A549 (cell line): ENCODE measurements around the gene FSTL4. TPM values are rescaled to one million over a fixed set of nuclear protein-coding genes. Genes with fewer than 3 reads are reported as not detected.

Experiments used
- ATAC-seq, 2 experiments: fragments of 200-7000 bp in 1 of 2; fragments of >200 bp in 1 of 2; cut with Nextera tagmentation in 1 of 2; cut with Tn5 transposase in 1 of 2; 3 replicates each; pipeline versions ENCODE4 v1.8.0 to v1.9.1; 2018 to 2020; ENCODE audit warnings: mild to moderate bottlenecking in 1 of 2, moderate library complexity in 1 of 2
- CTCF ChIA-PET: fragments of 300-600 bp; sonication (Branson Sonifier 250); formaldehyde crosslinking; extraction: SDS; loops from one replicate; lab custom pipeline; 2021; ENCODE audit warnings: antibody characterized with exemption, inconsistent platforms; lab: Yijun Ruan, JAX
- POLR2A ChIA-PET: fragments of 350-600 bp; formaldehyde crosslinking; extraction: SDS; loops from one replicate; lab custom pipeline; 2021; ENCODE audit warnings: antibody characterized with exemption, inconsistent platforms; lab: Yijun Ruan, JAX
- DNase-seq, 2 experiments: peaks; one replicate each; pipeline versions ENCODE4 v3.0.0 to v3.0.0-alpha.2; 2011 to 2016; ENCODE audit warnings: low read depth in 1 of 2, low spot score in 1 of 2
- FAIRE-seq: peaks from 2 replicates; lab custom pipeline; 2011; peaks lifted over from hg19 to GRCh38; lab: Jason Lieb, UNC
- H3K27ac ChIP-seq, 2 experiments: fragments of >200 bp; sonication (Bioruptor Twin); formaldehyde crosslinking; 3 replicates each; pipeline ENCODE4 v1.5.1; 2016 to 2017
- H3K4me1 ChIP-seq: fragments of >200 bp; sonication (Bioruptor Twin); formaldehyde crosslinking; 3 replicates; pipeline ENCODE4 v1.6.1; 2016
- H3K4me2 ChIP-seq: fragments of >200 bp; sonication (Bioruptor Twin); formaldehyde crosslinking; 3 replicates; pipeline ENCODE4 v1.6.1; 2016
- H3K4me3 ChIP-seq: fragments of >200 bp; sonication (Bioruptor Twin); formaldehyde crosslinking; 3 replicates; pipeline ENCODE4 v1.5.1; 2016
- H3K9me3 ChIP-seq: fragments of >200 bp; sonication (Bioruptor Twin); formaldehyde crosslinking; 3 replicates; pipeline ENCODE4 v1.6.1; 2016
- EHMT2 ChIP-seq: fragments of 200-600 bp; sonication (generic); IDR thresholded peaks from 2 replicates; pipeline ENCODE4 v1.6.1; 2016; ENCODE audit warnings: antibody characterized with exemption, low read depth, mild to moderate bottlenecking, moderate library complexity
- ELK1 ChIP-seq: fragments of 150-350 bp; IDR thresholded peaks from 2 replicates; pipeline ENCODE4 v1.6.1; 2014; ENCODE audit warnings: low read depth, mild to moderate bottlenecking, low read length
- EP300 ChIP-seq, 2 experiments: fragments of >200 bp; sonication (Bioruptor Twin); formaldehyde crosslinking; IDR thresholded peaks; 2 replicates in 1 of 2; 3 replicates in 1 of 2; pipeline ENCODE4 v1.6.1; 2016 to 2017
- FOSB ChIP-seq: fragments of 250-450 bp; sonication (Bioruptor Pico); IDR thresholded peaks from 2 replicates; pipeline ENCODE4 v1.5.0; 2020; ENCODE audit warnings: mild to moderate bottlenecking, moderate library complexity
- FOSL2 ChIP-seq, 2 experiments: fragments of 450-650 bp in 1 of 2; fragments of >200 bp in 1 of 2; sonication (Bioruptor Twin) in 1 of 2; formaldehyde crosslinking; IDR thresholded peaks; 2 replicates each; pipeline versions ENCODE4 v1.5.0 to v1.6.1; 2016 to 2020; ENCODE audit warnings: mild to moderate bottlenecking in 1 of 2, moderate library complexity in 1 of 2
- HEYL ChIP-seq: fragments of 250-450 bp; sonication (Bioruptor Pico); IDR thresholded peaks from 2 replicates; pipeline ENCODE4 v1.8.0; 2021; ENCODE audit warnings: mild to moderate bottlenecking, moderate library complexity
- RAD21 ChIP-seq, 2 experiments: fragments of >200 bp in 1 of 2; sonication (Bioruptor Twin) in 1 of 2; formaldehyde crosslinking in 1 of 2; IDR thresholded peaks in 1 of 2; conservative IDR thresholded peaks in 1 of 2; 2 replicates in 1 of 2; 3 replicates in 1 of 2; pipeline ENCODE4 v1.6.1; 2012 to 2018; ENCODE audit warnings: inconsistent platforms in 1 of 2
- RNF2 ChIP-seq: fragments of 200-600 bp; sonication (generic); IDR thresholded peaks from 2 replicates; pipeline ENCODE4 v1.6.1; 2016; ENCODE audit warnings: low read depth, mild to moderate bottlenecking, antibody characterized with exemption, moderate library complexity, borderline replicate concordance
- ZSCAN20 ChIP-seq: fragments of 250-450 bp; sonication (Bioruptor Pico); IDR thresholded peaks from 2 replicates; pipeline ENCODE4 v1.8.0; 2022; ENCODE audit warnings: mild to moderate bottlenecking, moderate library complexity
- WGBS: methylation state at CpG from one replicate; pipeline ENCODE4 v1.1.6; 2017; ENCODE audit errors: missing lambda C conversion rate; 5-methylcytosine and 5-hydroxymethylcytosine counted together
- polyA plus RNA-seq, 4 experiments: library from polyadenylated mRNA; depleted of rRNA in 3 of 4; stranded (reverse); fragments of >200 nt; fragmentation: RNase III in 1 of 4; extraction: RNeasy Plus Mini Kit Qiagen cat#74134 plus additional on column Dnase treatment in 1 of 4; gene quantifications; 2 replicates in 3 of 4; 3 replicates in 1 of 4; pipeline ENCODE4 v1.2.3, GENCODE V29; 2011 to 2017
- TF ChIP-seq, protein P1 (sequence below): IDR thresholded peaks from 2 replicates; pipeline ENCODE4 v1.6.1; 2012
- TF ChIP-seq, protein P2 (sequence below): fragments of 200-600 bp; sonication (generic); IDR thresholded peaks from 2 replicates; pipeline ENCODE4 v1.6.1; 2016; ENCODE audit warnings: antibody characterized with exemption, mild to moderate bottlenecking, moderate library complexity
- TF ChIP-seq, protein P3 (sequence below): fragments of 250-450 bp; sonication (Bioruptor Pico); IDR thresholded peaks from 2 replicates; pipeline ENCODE4 v1.5.0; 2020; ENCODE audit warnings: low read depth, mild to moderate bottlenecking, moderate library complexity
- TF ChIP-seq, protein P4 (sequence below): fragments of 250-450 bp; sonication (Bioruptor Pico); IDR thresholded peaks from 2 replicates; pipeline ENCODE4 v1.5.0; 2021; ENCODE audit warnings: mild to moderate bottlenecking, moderate library complexity, borderline replicate concordance

Gene FSTL4
- polyA plus RNA-seq, 2 of the 4 experiments (the other 2 are of a cell fraction) = 1.6 to 1.8 TPM

- H3K4me3 ChIP-seq = no peak overlapping the region
- FAIRE-seq = no peak
- WGBS = 70% methylated on average over 12 of the region's 16 CpGs
- TF ChIP-seq, protein P1, sequence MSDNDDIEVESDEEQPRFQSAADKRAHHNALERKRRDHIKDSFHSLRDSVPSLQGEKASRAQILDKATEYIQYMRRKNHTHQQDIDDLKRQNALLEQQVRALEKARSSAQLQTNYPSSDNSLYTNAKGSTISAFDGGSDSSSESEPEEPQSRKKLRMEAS = no peak
- TF ChIP-seq, protein P2, sequence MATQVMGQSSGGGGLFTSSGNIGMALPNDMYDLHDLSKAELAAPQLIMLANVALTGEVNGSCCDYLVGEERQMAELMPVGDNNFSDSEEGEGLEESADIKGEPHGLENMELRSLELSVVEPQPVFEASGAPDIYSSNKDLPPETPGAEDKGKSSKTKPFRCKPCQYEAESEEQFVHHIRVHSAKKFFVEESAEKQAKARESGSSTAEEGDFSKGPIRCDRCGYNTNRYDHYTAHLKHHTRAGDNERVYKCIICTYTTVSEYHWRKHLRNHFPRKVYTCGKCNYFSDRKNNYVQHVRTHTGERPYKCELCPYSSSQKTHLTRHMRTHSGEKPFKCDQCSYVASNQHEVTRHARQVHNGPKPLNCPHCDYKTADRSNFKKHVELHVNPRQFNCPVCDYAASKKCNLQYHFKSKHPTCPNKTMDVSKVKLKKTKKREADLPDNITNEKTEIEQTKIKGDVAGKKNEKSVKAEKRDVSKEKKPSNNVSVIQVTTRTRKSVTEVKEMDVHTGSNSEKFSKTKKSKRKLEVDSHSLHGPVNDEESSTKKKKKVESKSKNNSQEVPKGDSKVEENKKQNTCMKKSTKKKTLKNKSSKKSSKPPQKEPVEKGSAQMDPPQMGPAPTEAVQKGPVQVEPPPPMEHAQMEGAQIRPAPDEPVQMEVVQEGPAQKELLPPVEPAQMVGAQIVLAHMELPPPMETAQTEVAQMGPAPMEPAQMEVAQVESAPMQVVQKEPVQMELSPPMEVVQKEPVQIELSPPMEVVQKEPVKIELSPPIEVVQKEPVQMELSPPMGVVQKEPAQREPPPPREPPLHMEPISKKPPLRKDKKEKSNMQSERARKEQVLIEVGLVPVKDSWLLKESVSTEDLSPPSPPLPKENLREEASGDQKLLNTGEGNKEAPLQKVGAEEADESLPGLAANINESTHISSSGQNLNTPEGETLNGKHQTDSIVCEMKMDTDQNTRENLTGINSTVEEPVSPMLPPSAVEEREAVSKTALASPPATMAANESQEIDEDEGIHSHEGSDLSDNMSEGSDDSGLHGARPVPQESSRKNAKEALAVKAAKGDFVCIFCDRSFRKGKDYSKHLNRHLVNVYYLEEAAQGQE = no peak
- TF ChIP-seq, all 56 proteins: peak for 0
- no peak overlapping the region for H3K4me2 ChIP-seq
- CTCF ChIA-PET = interaction anchor here (0.8 to 13.4 kb wide), 3 partner anchors 36 to 136 kb away, joined by 3 to 302 read pairs (median 3); no protein-coding TSS in a partner anchor
- H3K27ac ChIP-seq = peak overlapping the region; percentile 12 to 71; a peak in 4 of 6 replicates
- H3K9me3 ChIP-seq = no peaks in the 10 kb centered on the region
- peaks cover 42% of the 10 kb centered on the region for H3K4me1 ChIP-seq
- POLR2A ChIA-PET = no interaction called here
- DNase-seq (no peak), ATAC-seq (no peak)
These were observed 360.8 kb downstream of the FSTL4 start for GRCh38 chr5:133251296-133252132.

DNA sequence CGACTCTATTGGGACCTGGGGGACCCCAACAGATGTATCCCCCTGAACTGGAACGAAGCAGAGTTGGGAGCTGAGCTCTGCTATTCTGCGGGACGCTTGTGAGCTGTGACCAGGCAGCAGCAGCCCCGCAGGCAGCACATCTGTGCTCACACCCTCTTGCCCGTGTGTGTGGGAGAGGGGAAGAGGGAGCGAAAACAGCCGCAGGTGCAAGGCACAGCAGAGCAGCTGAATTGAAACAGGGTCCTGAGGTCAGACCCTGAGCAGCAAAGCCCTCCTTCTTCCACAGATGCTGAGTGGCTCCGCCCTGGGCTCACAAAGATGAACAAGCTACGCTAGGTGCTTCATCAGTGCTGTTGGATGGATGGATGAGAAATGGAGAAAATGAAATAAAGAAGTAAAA, 361.8 kb downstream of the FSTL4 start:
- Histone ChIP-seq H3K4me2 (no peak overlapping the region), H3K9me3 (no peaks in the 10 kb centered on the region), H3K4me3 (no peak overlapping the region), H3K27ac (peak overlapping the region in 1 of 2 experiments; percentile 71; a peak in 4 of 6 replicates), H3K4me1 (peaks cover 51% of the 10 kb centered on the region)
- WGBS = 87% methylated on average over 10 of the region's 10 CpGs
- FAIRE-seq = no peak
- no peak for DNase-seq
- POLR2A ChIA-PET = no interaction called here
- TF ChIP-seq HEYL (CRISPR knock-in tag) = no peak
- TF ChIP-seq, protein P3, sequence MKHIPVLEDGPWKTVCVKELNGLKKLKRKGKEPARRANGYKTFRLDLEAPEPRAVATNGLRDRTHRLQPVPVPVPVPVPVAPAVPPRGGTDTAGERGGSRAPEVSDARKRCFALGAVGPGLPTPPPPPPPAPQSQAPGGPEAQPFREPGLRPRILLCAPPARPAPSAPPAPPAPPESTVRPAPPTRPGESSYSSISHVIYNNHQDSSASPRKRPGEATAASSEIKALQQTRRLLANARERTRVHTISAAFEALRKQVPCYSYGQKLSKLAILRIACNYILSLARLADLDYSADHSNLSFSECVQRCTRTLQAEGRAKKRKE = no peak
- no peak for TF ChIP-seq EHMT2
- TF ChIP-seq RNF2 = no peak
- no peak for TF ChIP-seq FOSL2 (IDR thresholded peaks at IDR 0.05)
- no peak for TF ChIP-seq FOSL2 (CRISPR knock-in tag; IDR thresholded peaks at IDR 0.05)
- no peak for TF ChIP-seq FOSB (CRISPR knock-in tag)
- TF ChIP-seq, protein P4, sequence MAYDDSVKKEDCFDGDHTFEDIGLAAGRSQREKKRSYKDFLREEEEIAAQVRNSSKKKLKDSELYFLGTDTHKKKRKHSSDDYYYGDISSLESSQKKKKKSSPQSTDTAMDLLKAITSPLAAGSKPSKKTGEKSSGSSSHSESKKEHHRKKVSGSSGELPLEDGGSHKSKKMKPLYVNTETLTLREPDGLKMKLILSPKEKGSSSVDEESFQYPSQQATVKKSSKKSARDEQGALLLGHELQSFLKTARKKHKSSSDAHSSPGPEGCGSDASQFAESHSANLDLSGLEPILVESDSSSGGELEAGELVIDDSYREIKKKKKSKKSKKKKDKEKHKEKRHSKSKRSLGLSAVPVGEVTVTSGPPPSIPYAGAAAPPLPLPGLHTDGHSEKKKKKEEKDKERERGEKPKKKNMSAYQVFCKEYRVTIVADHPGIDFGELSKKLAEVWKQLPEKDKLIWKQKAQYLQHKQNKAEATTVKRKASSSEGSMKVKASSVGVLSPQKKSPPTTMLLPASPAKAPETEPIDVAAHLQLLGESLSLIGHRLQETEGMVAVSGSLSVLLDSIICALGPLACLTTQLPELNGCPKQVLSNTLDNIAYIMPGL (CRISPR knock-in tag) = no peak
- no peak for TF ChIP-seq ZSCAN20 (CRISPR knock-in tag)
- TF ChIP-seq RAD21 (conservative IDR thresholded peaks at IDR 0.05 in 1 of 2, IDR thresholded peaks at IDR 0.05 in 1 of 2) = no peak
- no peak for TF ChIP-seq EP300 (IDR thresholded peaks at IDR 0.05)
- TF ChIP-seq ELK1 = no peak
- TF ChIP-seq, all 56 proteins: peak for 0
- no peak for ATAC-seq
- CTCF ChIA-PET = interaction anchor here (1.1 to 13.4 kb wide), 3 partner anchors 10 to 135 kb away, joined by 4 to 302 read pairs (median 39); no protein-coding TSS in a partner anchor
